SK-N-SH (cell line): ENCODE measurements around the gene LRRN4. TPM values are rescaled to one million over a fixed set of nuclear protein-coding genes. Genes with fewer than 3 reads are reported as not detected.

Source experiments
- CTCF ChIA-PET: fragments of 300-600, 350-600 bp; formaldehyde crosslinking; extraction: SDS; loops from one replicate; lab custom pipeline; 2021; lab: Yijun Ruan, JAX
- POLR2A ChIA-PET: fragments of 350-600 bp; sonication (Branson Sonifier 250); formaldehyde crosslinking; extraction: SDS; loops from one replicate; lab custom pipeline; 2020; ENCODE audit warnings: antibody characterized with exemption, inconsistent platforms; lab: Yijun Ruan, JAX
- DNase-seq: peaks from one replicate; pipeline ENCODE4 v3.0.0; 2012
- H2AFZ ChIP-seq: fragments of 200-600 bp; sonication (generic); 2 replicates; pipeline ENCODE4 v1.8.1; 2016; ENCODE audit warnings: antibody characterized with exemption, mild to moderate bottlenecking, low read depth
- H3F3A ChIP-seq: fragments of 200-600 bp; sonication (generic); replicated peaks from 2 replicates; pipeline ENCODE3; 2016; ENCODE audit warnings: antibody characterized with exemption, mild to moderate bottlenecking; ENCODE audit not compliant: insufficient read depth
- H3K27ac ChIP-seq, 2 experiments: fragments of 200-500 bp in 1 of 2; fragments of 200-600 bp in 1 of 2; sonication (Bioruptor generic) in 1 of 2; sonication (generic), shearing (Covaris generic) in 1 of 2; 2 replicates each; pipeline versions ENCODE4 v1.5.1 to v1.6.1; 2014 to 2016; ENCODE audit warnings: low read depth in 2 of 2, inconsistent platforms in 1 of 2, low read length in 1 of 2, mild to moderate bottlenecking in 1 of 2, mixed read lengths in 1 of 2
- H3K27me3 ChIP-seq: fragments of 200-600 bp; sonication (generic), shearing (Covaris generic); 2 replicates; pipeline ENCODE4 v1.6.1; 2016; ENCODE audit warnings: mixed run types; ENCODE audit not compliant: insufficient read depth
- H3K36me3 ChIP-seq, 2 experiments: fragments of 200-500 bp in 1 of 2; fragments of 200-600 bp in 1 of 2; sonication (Bioruptor generic) in 1 of 2; sonication (generic) in 1 of 2; replicated peaks in 1 of 2; 2 replicates each; pipeline versions ENCODE3 to v1.5.1; 2014 to 2016; ENCODE audit warnings: low read length in 1 of 2, mild to moderate bottlenecking in 1 of 2; ENCODE audit not compliant: insufficient read depth in 2 of 2, control insufficient read depth in 1 of 2
- H3K4me1 ChIP-seq, 2 experiments: fragments of 200-500 bp in 1 of 2; fragments of 200-600 bp in 1 of 2; sonication (Bioruptor generic) in 1 of 2; sonication (generic), shearing (Covaris generic) in 1 of 2; 2 replicates each; pipeline versions ENCODE4 v1.5.1 to v1.6.1; 2014 to 2016; ENCODE audit warnings: low read depth in 1 of 2, low read length in 1 of 2, mixed run types in 1 of 2; ENCODE audit not compliant: insufficient read depth in 2 of 2, control insufficient read depth in 1 of 2
- H3K4me2 ChIP-seq: fragments of 200-600 bp; sonication (generic), shearing (Covaris generic); 2 replicates; pipeline ENCODE4 v1.6.1; 2017; ENCODE audit warnings: mixed run types
- H3K4me3 ChIP-seq, 2 experiments: fragments of 200-500 bp in 1 of 2; fragments of 200-600 bp in 1 of 2; sonication (Bioruptor generic) in 1 of 2; sonication (generic), shearing (Covaris generic) in 1 of 2; 2 replicates each; pipeline versions ENCODE4 v1.5.1 to v1.8.1; 2014 to 2016; ENCODE audit warnings: low read depth in 2 of 2, inconsistent platforms in 1 of 2, low read length in 1 of 2, mild to moderate bottlenecking in 1 of 2, mixed read lengths in 1 of 2, moderate library complexity in 1 of 2
- H3K79me2 ChIP-seq: fragments of 200-600 bp; sonication (generic); 2 replicates; pipeline ENCODE4 v1.8.1; 2017; ENCODE audit warnings: mild to moderate bottlenecking; ENCODE audit not compliant: insufficient read depth
- H3K9ac ChIP-seq: fragments of 200-600 bp; sonication (generic); 2 replicates; pipeline ENCODE4 v1.6.1; 2017; ENCODE audit warnings: mixed run types
- H3K9me2 ChIP-seq: fragments of 200-600 bp; sonication (generic); 2 replicates; pipeline ENCODE4 v1.6.1; 2017; ENCODE audit warnings: mixed run types
- H3K9me3 ChIP-seq: fragments of 200-600 bp; sonication (generic); 2 replicates; pipeline ENCODE4 v1.6.1; 2017; ENCODE audit warnings: mixed run types, mild to moderate bottlenecking, moderate library complexity
- H4K20me1 ChIP-seq: fragments of 200-600 bp; sonication (generic); 2 replicates; pipeline ENCODE4 v1.6.1; 2017; ENCODE audit warnings: mild to moderate bottlenecking, mixed run types; ENCODE audit not compliant: insufficient read depth
- CHD2 ChIP-seq: fragments of 150-350 bp; IDR thresholded peaks from 2 replicates; pipeline ENCODE4 v1.6.1; 2018; ENCODE audit warnings: low read length; ENCODE audit not compliant: partially characterized antibody
- CTCF ChIP-seq: fragments of 200-600 bp; sonication (generic); IDR thresholded peaks from 2 replicates; pipeline ENCODE4 v1.6.1; 2017; ENCODE audit warnings: antibody characterized with exemption, mild to moderate bottlenecking, moderate library complexity
- ELF1 ChIP-seq: IDR thresholded peaks from 2 replicates; pipeline ENCODE4 v1.4.0; 2012
- EP300 ChIP-seq, 2 experiments: IDR thresholded peaks; 2 replicates each; pipeline versions ENCODE4 v1.4.0 to v1.6.1; 2012; ENCODE audit warnings: borderline replicate concordance in 1 of 2, low read depth in 1 of 2, low read length in 1 of 2
- EZH2phosphoT487 ChIP-seq: fragments of 200-600 bp; sonication (generic); IDR thresholded peaks from 2 replicates; pipeline ENCODE4 v1.6.1; 2017; ENCODE audit warnings: low read depth, mixed run types, mild to moderate bottlenecking, antibody characterized with exemption, moderate library complexity, borderline replicate concordance
- FOXJ3 ChIP-seq: sonication (generic); formaldehyde crosslinking; IDR thresholded peaks from 2 replicates; pipeline ENCODE4 v1.5.1; 2020; ENCODE audit warnings: mild to moderate bottlenecking, missing genetic modification reagents
- FOXM1 ChIP-seq: IDR thresholded peaks from 2 replicates; pipeline ENCODE4 v1.4.0; 2012; ENCODE audit warnings: low read depth, mild to moderate bottlenecking
- GATA2 ChIP-seq: sonication (generic); formaldehyde crosslinking; IDR thresholded peaks from 2 replicates; pipeline ENCODE4 v1.5.0; 2020; ENCODE audit warnings: mild to moderate bottlenecking, missing genetic modification reagents
- IRF3 ChIP-seq: fragments of 150-350 bp; IDR thresholded peaks from 2 replicates; pipeline ENCODE4 v1.6.1; 2016; ENCODE audit warnings: mild to moderate bottlenecking, low read depth, low read length
- JUND ChIP-seq: IDR thresholded peaks from 2 replicates; pipeline ENCODE4 v1.4.0; 2012
- MAX ChIP-seq: IDR thresholded peaks from 2 replicates; pipeline ENCODE4 v1.4.0; 2012; ENCODE audit warnings: low read depth
- MXI1 ChIP-seq: IDR thresholded peaks from 2 replicates; pipeline ENCODE4 v1.6.1; 2012; ENCODE audit warnings: mild to moderate bottlenecking, low read depth, low read length, improper control_type of control experiment
- NRF1 ChIP-seq: IDR thresholded peaks from 2 replicates; pipeline ENCODE4 v1.6.1; 2012; ENCODE audit warnings: low read depth, mild to moderate bottlenecking, low read length
- POLR2AphosphoS5 ChIP-seq: IDR thresholded peaks from 2 replicates; pipeline ENCODE4 v1.6.1; 2012; ENCODE audit warnings: low read depth, low read length
- RAD21 ChIP-seq: IDR thresholded peaks from 2 replicates; pipeline ENCODE4 v1.6.1; 2012; ENCODE audit warnings: mild to moderate bottlenecking, low read length
- SIN3A ChIP-seq: IDR thresholded peaks from 2 replicates; pipeline ENCODE4 v1.6.1; 2012; ENCODE audit warnings: low read depth, mild to moderate bottlenecking, low read length, moderate library complexity, borderline replicate concordance
- TCF12 ChIP-seq: IDR thresholded peaks from 2 replicates; pipeline ENCODE4 v1.4.0; 2012
- USF1 ChIP-seq: IDR thresholded peaks from 2 replicates; pipeline ENCODE4 v1.4.0; 2012; ENCODE audit warnings: low read depth, borderline replicate concordance
- USF2 ChIP-seq: fragments of 150-350 bp; IDR thresholded peaks from 2 replicates; pipeline ENCODE4 v1.6.1; 2017; ENCODE audit warnings: antibody characterized with exemption, low read length, low read depth, borderline replicate concordance
- YY1 ChIP-seq: IDR thresholded peaks from 2 replicates; pipeline ENCODE4 v1.4.0; 2012; ENCODE audit warnings: low read depth, mild to moderate bottlenecking
- WGBS: methylation state at CpG from one replicate; pipeline ENCODE4 v1.1.6; 2017; ENCODE audit warnings: low lambda C conversion rate; 5-methylcytosine and 5-hydroxymethylcytosine counted together
- polyA plus RNA-seq, 3 experiments: library from polyadenylated mRNA; depleted of rRNA; stranded (reverse); fragments of >200 nt; gene quantifications; 2 replicates each; pipeline ENCODE4 v1.2.3, GENCODE V29; 2012

The LRRN4 gene
- polyA plus RNA-seq, 1 of the 3 experiments (the other 2 are of a cell fraction): 0.05 TPM

- Histone ChIP-seq H3K36me3 (peaks cover 43 to 62% of the 10 kb centered on the region in 2 experiments), H3K4me1 (no peaks in the 10 kb centered on the region; a peak in 1 of 4 replicates), H3K9me2 (no peaks in the 10 kb centered on the region), H2AFZ (no peak overlapping the region), H3K9ac (no peak overlapping the region), H3K9me3 (no peaks in the 10 kb centered on the region), H3K4me3 (no peak overlapping the region), H4K20me1 (peaks cover 4% of the 10 kb centered on the region; the same call in 1 of the 2 replicates), H3K4me2 (no peak overlapping the region), H3K27ac (no peak overlapping the region), H3K27me3 (no peaks in the 10 kb centered on the region), H3K79me2 (0 out of 2 replicates have a peak, but pooled peaks cover 10% of the 10 kb centered on the region), H3F3A (no peaks in the 10 kb centered on the region)
- POLR2A ChIA-PET: no interaction called here
- DNase-seq: no peak
- CTCF ChIA-PET: no interaction called here
- 100% methylated on average over 1 of the region's 1 CpG for WGBS
- TF ChIP-seq TCF12 (no peak), USF2 (no peak), EZH2phosphoT487 (no peak), YY1 (no peak), ELF1 (no peak), USF1 (no peak), CHD2 (no peak), EP300 (IDR thresholded peaks at IDR 0.05; ENCODE audit: borderline replicate concordance in 1 of 2, low read depth in 1 of 2, low read length in 1 of 2) (no peak), CTCF (no peak), GATA2 (CRISPR knock-in tag) (no peak), RAD21 (no peak), IRF3 (no peak), POLR2AphosphoS5 (no peak), NRF1 (no peak), SIN3A (no peak), JUND (no peak), FOXM1 (no peak), FOXJ3 (CRISPR knock-in tag) (no peak), MXI1 (no peak), MAX (no peak)
Measured at GRCh38 chr20:6037082-6037481, 16.8 kb downstream of the LRRN4 start.
